ENCODE data around the gene SYNGAP1. TPM values are rescaled to one million over a fixed set of nuclear protein-coding genes. Genes with fewer than 3 reads are reported as not detected.

SYNGAP1 gene
- total RNA-seq, 1 donor from 2014 or later, result 14.1 TPM

- Histone ChIP-seq H4K20me1 (ENCODE audit: low read depth) (no peaks in the 10 kb centered on the region), H3K27ac (no peak overlapping the region), H2AFZ (replicated peaks) (no peak overlapping the region), H3K36me3 (no peaks in the 10 kb centered on the region), H3K4me1 (no peaks in the 10 kb centered on the region), H3K79me2 (ENCODE audit: low read depth) (no peaks in the 10 kb centered on the region), H3F3A (ENCODE audit: low read depth) (no peaks in the 10 kb centered on the region), H3K9ac (no peak overlapping the region), H3K27me3 (no peaks in the 10 kb centered on the region), H3K4me2 (no peak overlapping the region), H3K4me3 (no peak overlapping the region), H3K9me3 (ENCODE audit: low read depth) (no peaks in the 10 kb centered on the region)
- Mint-ChIP-seq H3K27me3 (ENCODE audit: insufficient read depth, low read depth) (no peaks in the 10 kb centered on the region), H3K4me1 (peaks cover 3% of the 10 kb centered on the region), H3K27ac (no peak overlapping the region), H3K9me3 (no peaks in the 10 kb centered on the region), H3K36me3 (no peaks in the 10 kb centered on the region), H3K4me3 (no peak overlapping the region)
- TF ChIP-seq CTCF (IDR thresholded peaks at IDR 0.05) (no peak), EZH2phosphoT487 (IDR thresholded peaks at IDR 0.05) (no peak), EZH2 (IDR thresholded peaks at IDR 0.05) (no peak)
- no peak for DNase-seq (ENCODE audit: low spot score)
These were observed 39.4 kb upstream of the SYNGAP1 start for GRCh38 chr6:33380272-33380981.

GRCh38 chr6:33383427-33384185 lies 36.3 kb upstream of the SYNGAP1 start:
- H3K27me3 Mint-ChIP-seq (ENCODE audit: insufficient read depth, low read depth), result no peaks in the 10 kb centered on the region
- H3K4me2 ChIP-seq, result no peak overlapping the region
- TF ChIP-seq CTCF (IDR thresholded peaks at IDR 0.05) (no peak), EZH2 (IDR thresholded peaks at IDR 0.05) (no peak), EZH2phosphoT487 (IDR thresholded peaks at IDR 0.05) (no peak)
- H3K27ac Mint-ChIP-seq, result peak overlapping the region; percentile 27
- no peaks in the 10 kb centered on the region for H3K36me3 Mint-ChIP-seq
- H3K9me3 ChIP-seq (ENCODE audit: low read depth), result no peaks in the 10 kb centered on the region
- H3K27ac ChIP-seq, result no peak overlapping the region
- no peaks in the 10 kb centered on the region for H3F3A ChIP-seq (ENCODE audit: low read depth)
- H3K4me3 Mint-ChIP-seq, result no peak overlapping the region
- peaks cover 3% of the 10 kb centered on the region for H3K4me1 Mint-ChIP-seq
- no peaks in the 10 kb centered on the region for H3K4me1 ChIP-seq
- DNase-seq (ENCODE audit: low spot score), result no peak
- no peaks in the 10 kb centered on the region for H3K36me3 ChIP-seq
- H4K20me1 ChIP-seq (ENCODE audit: low read depth), result no peaks in the 10 kb centered on the region
- H3K4me3 ChIP-seq, result no peak overlapping the region
- H3K9ac ChIP-seq, result no peak overlapping the region
- no peaks in the 10 kb centered on the region for H3K27me3 ChIP-seq
- H3K79me2 ChIP-seq (ENCODE audit: low read depth), result no peaks in the 10 kb centered on the region
- no peaks in the 10 kb centered on the region for H3K9me3 Mint-ChIP-seq
- H2AFZ ChIP-seq (replicated peaks), result no peak overlapping the region

GRCh38 chr6:33384581-33385020 lies 35.3 kb upstream of the SYNGAP1 start:
- H3K36me3 Mint-ChIP-seq, result no peaks in the 10 kb centered on the region
- no peaks in the 10 kb centered on the region for H3K9me3 ChIP-seq (ENCODE audit: low read depth)
- H3K27ac Mint-ChIP-seq, result no peak overlapping the region
- H3K27me3 Mint-ChIP-seq (ENCODE audit: insufficient read depth, low read depth), result no peaks in the 10 kb centered on the region
- H2AFZ ChIP-seq (replicated peaks), result no peak overlapping the region
- peak; percentile 23 for DNase-seq (ENCODE audit: low spot score)
- H3K4me1 Mint-ChIP-seq, result peaks cover 3% of the 10 kb centered on the region
- H3K4me3 Mint-ChIP-seq, result no peak overlapping the region
- no peak overlapping the region for H3K4me3 ChIP-seq
- H3K27me3 ChIP-seq, result no peaks in the 10 kb centered on the region
- peak; percentile 45 for TF ChIP-seq CTCF (IDR thresholded peaks at IDR 0.05)
- no peak for TF ChIP-seq EZH2 (IDR thresholded peaks at IDR 0.05)
- no peak for TF ChIP-seq EZH2phosphoT487 (IDR thresholded peaks at IDR 0.05)
- no peaks in the 10 kb centered on the region for H3K9me3 Mint-ChIP-seq
- no peaks in the 10 kb centered on the region for H3K36me3 ChIP-seq
- H3F3A ChIP-seq (ENCODE audit: low read depth), result no peaks in the 10 kb centered on the region
- H4K20me1 ChIP-seq (ENCODE audit: low read depth), result no peaks in the 10 kb centered on the region
- H3K79me2 ChIP-seq (ENCODE audit: low read depth), result no peaks in the 10 kb centered on the region
- no peak overlapping the region for H3K9ac ChIP-seq
- H3K4me1 ChIP-seq, result no peaks in the 10 kb centered on the region
- no peak overlapping the region for H3K27ac ChIP-seq
- H3K4me2 ChIP-seq, result no peak overlapping the region
